ENCODE data around the gene CXorf49B.
"Not testable (repeated sequence)": the region's sequence is repeated elsewhere in the genome, so short reads cannot be mapped to it uniquely, and the experiment has no call there.

The CXorf49B gene

DNA sequence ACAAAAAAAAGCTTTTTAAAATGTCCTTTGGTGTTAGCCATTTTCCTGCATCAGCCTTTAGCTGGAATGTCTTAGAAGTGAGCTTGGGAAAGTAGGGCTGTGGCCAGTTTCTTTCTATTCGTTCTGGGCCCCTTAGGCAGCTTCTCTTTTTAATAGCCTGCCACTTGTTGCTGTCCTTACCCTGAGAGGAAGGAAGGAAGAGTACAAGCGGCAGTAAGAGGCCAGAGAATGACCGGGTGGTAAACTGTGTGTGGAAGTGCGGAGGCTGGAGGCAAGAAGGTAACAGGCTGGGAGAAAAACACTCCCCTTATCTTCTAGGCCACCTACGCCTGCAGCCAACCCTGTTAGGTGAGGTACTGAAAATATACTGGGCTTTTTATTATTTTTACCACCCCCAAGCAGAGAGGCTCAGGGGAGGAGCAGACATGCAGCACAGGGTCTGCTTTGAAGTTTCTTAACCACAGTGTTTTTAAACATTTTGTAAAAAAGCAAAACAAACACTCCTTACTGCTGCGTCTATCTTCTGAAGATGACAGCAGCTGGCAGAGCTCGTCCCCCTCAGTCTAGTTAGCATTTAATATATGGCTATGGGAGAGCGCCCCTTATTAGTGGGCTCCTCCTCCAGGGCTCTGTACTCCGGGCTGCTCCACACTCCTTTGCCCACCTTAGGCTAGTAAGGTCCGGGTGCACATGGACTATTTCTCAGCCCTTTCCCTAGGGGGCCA is 19.2 kb downstream of the CXorf49B start:
- not testable (repeated sequence) for H2BK120ac ChIP-seq (ENCODE audit: insufficient read depth, low read length, poor library complexity); H2BK12ac ChIP-seq (ENCODE audit: low read length); H3K18ac ChIP-seq (ENCODE audit: low read length); H3K9ac ChIP-seq (ENCODE audit: low read length); H2AFZ ChIP-seq (ENCODE audit: insufficient read depth, low read length, poor library complexity); H3K4me1 ChIP-seq (ENCODE audit: control insufficient read depth in 1 of 2, insufficient read depth in 2 of 2, low read length in 2 of 2); H3K27ac ChIP-seq (ENCODE audit: low read depth, low read length); DNase-seq; H3K79me1 ChIP-seq (ENCODE audit: low read length); H2AK5ac ChIP-seq (ENCODE audit: low read length); H4K12ac ChIP-seq (ENCODE audit: low read depth, low read length); H2BK5ac ChIP-seq (ENCODE audit: low read depth, low read length, poor library complexity); H3K23ac ChIP-seq (ENCODE audit: low read length); H3K36me3 ChIP-seq (ENCODE audit: control insufficient read depth in 1 of 2, insufficient read depth in 2 of 2, low read length in 2 of 2); H3K27me3 ChIP-seq (ENCODE audit: insufficient read depth, low read length); H3K4me3 ChIP-seq (ENCODE audit: low read depth, low read length); H4K8ac ChIP-seq (ENCODE audit: low read depth, low read length); H3K79me2 ChIP-seq (ENCODE audit: control insufficient read depth, insufficient read depth, low read length, poor library complexity); H4K91ac ChIP-seq (ENCODE audit: low read depth, low read length); H3K4ac ChIP-seq (ENCODE audit: low read depth, low read length); H3K14ac ChIP-seq (ENCODE audit: low read length); H3K9me3 ChIP-seq (ENCODE audit: insufficient read depth, low read depth, low read length); H3K4me2 ChIP-seq (ENCODE audit: low read length)
- WGBS (ENCODE audit: extremely low coverage, insufficient coverage, insufficient read length): no CpG with 5 or more reads among the region's 10 CpGs

DNA sequence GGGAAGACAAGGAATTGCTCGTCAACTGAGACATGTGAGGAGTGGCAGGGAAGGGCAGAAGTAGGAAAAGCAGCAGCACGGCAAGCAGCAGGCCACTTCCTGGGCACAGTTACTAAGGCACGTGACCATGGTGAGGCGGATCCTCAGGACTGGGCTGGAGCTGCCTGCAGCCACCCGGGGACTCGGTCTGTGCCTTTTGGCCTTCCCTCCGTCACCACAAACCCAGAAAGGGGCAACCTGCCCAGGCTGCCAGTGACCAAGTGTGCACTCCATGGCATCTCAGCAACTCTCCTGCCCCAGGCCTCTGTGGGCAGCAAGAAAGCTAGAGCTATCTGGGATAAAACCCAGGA is 19.8 kb downstream of the CXorf49B start:
- H3K18ac ChIP-seq (ENCODE audit: low read length); H2BK5ac ChIP-seq (ENCODE audit: low read depth, low read length, poor library complexity); H3K23ac ChIP-seq (ENCODE audit: low read length); H2AK5ac ChIP-seq (ENCODE audit: low read length); DNase-seq; H3K4me1 ChIP-seq (ENCODE audit: control insufficient read depth in 1 of 2, insufficient read depth in 2 of 2, low read length in 2 of 2); H3K27ac ChIP-seq (ENCODE audit: low read depth, low read length); H2BK12ac ChIP-seq (ENCODE audit: low read length); H3K79me2 ChIP-seq (ENCODE audit: control insufficient read depth, insufficient read depth, low read length, poor library complexity); H3K36me3 ChIP-seq (ENCODE audit: control insufficient read depth in 1 of 2, insufficient read depth in 2 of 2, low read length in 2 of 2); H3K14ac ChIP-seq (ENCODE audit: low read length); H4K12ac ChIP-seq (ENCODE audit: low read depth, low read length); H2AFZ ChIP-seq (ENCODE audit: insufficient read depth, low read length, poor library complexity); H2BK120ac ChIP-seq (ENCODE audit: insufficient read depth, low read length, poor library complexity); H3K27me3 ChIP-seq (ENCODE audit: insufficient read depth, low read length); H3K9ac ChIP-seq (ENCODE audit: low read length); H3K4me2 ChIP-seq (ENCODE audit: low read length); H4K91ac ChIP-seq (ENCODE audit: low read depth, low read length); H4K8ac ChIP-seq (ENCODE audit: low read depth, low read length); H3K4me3 ChIP-seq (ENCODE audit: low read depth, low read length); H3K79me1 ChIP-seq (ENCODE audit: low read length); H3K4ac ChIP-seq (ENCODE audit: low read depth, low read length); H3K9me3 ChIP-seq (ENCODE audit: insufficient read depth, low read depth, low read length): not testable (repeated sequence)
- WGBS (ENCODE audit: extremely low coverage, insufficient coverage, insufficient read length): no CpG with 5 or more reads among the region's 7 CpGs

DNA sequence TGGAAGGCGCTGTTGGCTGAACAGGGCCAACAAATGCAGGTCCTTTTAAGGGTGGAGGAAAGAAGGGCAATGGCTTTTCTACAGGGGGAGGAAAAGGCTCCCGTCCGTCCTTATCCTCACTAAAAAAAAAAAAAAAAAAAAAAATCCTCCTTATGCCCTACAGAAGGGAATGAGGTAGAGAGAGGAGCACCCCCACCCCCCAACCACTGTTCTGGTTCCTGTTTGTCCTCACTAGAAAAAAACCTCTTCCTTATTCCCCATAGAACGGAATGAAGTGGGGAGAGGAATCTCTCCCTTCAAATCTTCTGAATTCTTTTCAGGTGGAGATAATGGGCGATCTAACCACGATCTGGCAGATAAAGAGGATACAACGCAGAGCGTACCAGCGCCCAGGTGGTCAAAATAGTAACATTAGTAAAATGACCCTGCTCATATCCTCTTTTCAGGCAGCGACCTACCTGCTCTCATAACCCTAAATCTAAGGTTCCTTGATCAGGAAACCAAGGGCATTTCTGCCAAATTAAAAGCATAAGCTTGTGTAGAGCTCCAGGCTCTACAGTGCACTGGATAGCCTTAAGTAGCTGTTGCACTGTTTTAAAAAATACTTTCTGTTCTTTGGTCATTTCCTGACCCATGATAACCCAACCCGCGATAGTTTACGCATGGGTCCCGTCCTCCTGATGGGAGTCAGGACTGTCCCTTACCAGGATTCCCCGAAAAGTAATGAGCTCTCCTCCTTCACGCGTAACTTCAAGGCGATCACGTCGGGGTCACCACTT is 20.6 kb downstream of the CXorf49B start:
- not testable (repeated sequence) for H2BK5ac ChIP-seq (ENCODE audit: low read depth, low read length, poor library complexity); H3K79me1 ChIP-seq (ENCODE audit: low read length); H3K23ac ChIP-seq (ENCODE audit: low read length); H3K14ac ChIP-seq (ENCODE audit: low read length); H3K4ac ChIP-seq (ENCODE audit: low read depth, low read length); H2AFZ ChIP-seq (ENCODE audit: insufficient read depth, low read length, poor library complexity); H3K79me2 ChIP-seq (ENCODE audit: control insufficient read depth, insufficient read depth, low read length, poor library complexity); H2BK12ac ChIP-seq (ENCODE audit: low read length); H3K4me2 ChIP-seq (ENCODE audit: low read length); H4K8ac ChIP-seq (ENCODE audit: low read depth, low read length); H3K27me3 ChIP-seq (ENCODE audit: insufficient read depth, low read length); H3K27ac ChIP-seq (ENCODE audit: low read depth, low read length); H4K91ac ChIP-seq (ENCODE audit: low read depth, low read length); H3K18ac ChIP-seq (ENCODE audit: low read length); H4K12ac ChIP-seq (ENCODE audit: low read depth, low read length); H3K9me3 ChIP-seq (ENCODE audit: insufficient read depth, low read depth, low read length); H3K9ac ChIP-seq (ENCODE audit: low read length); H2BK120ac ChIP-seq (ENCODE audit: insufficient read depth, low read length, poor library complexity); H2AK5ac ChIP-seq (ENCODE audit: low read length); H3K36me3 ChIP-seq (ENCODE audit: control insufficient read depth in 1 of 2, insufficient read depth in 2 of 2, low read length in 2 of 2); H3K4me3 ChIP-seq (ENCODE audit: low read depth, low read length); DNase-seq; H3K4me1 ChIP-seq (ENCODE audit: control insufficient read depth in 1 of 2, insufficient read depth in 2 of 2, low read length in 2 of 2)
- no CpG with 5 or more reads among the region's 20 CpGs for WGBS (ENCODE audit: extremely low coverage, insufficient coverage, insufficient read length)

DNA sequence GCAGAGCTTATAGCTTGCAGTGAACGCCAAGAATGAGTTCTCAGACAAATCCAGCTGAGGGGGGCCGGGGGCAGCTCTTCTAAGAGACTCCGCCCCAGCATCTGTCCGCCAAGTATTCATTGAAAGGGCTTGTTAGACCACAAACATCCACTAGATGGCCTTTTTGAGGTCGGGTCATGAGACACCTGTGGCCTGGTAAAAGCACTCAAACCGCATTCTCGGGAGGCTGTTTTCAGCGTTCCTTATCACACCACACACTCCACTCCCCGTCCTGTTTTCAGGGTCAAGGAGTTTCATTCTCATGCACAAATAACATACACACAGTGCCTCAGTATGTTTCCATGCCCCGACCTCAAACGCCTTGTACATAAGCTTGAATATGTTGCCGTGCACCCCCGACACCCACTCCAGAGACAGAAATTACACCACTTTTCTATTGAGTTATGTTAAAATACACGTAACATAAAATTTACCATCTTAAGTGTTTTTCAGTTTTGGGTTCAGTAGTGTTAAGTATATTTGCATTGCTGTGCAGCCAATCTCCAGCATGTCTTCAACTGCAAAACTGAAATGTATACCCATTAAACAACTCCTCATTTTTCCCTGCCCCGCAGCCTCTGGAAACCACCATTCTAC is 21.3 kb downstream of the CXorf49B start:
- not testable (repeated sequence) for H4K91ac ChIP-seq (ENCODE audit: low read depth, low read length); H3K23ac ChIP-seq (ENCODE audit: low read length); H3K18ac ChIP-seq (ENCODE audit: low read length); H3K27me3 ChIP-seq (ENCODE audit: insufficient read depth, low read length); H2BK5ac ChIP-seq (ENCODE audit: low read depth, low read length, poor library complexity); H2AFZ ChIP-seq (ENCODE audit: insufficient read depth, low read length, poor library complexity); H2BK12ac ChIP-seq (ENCODE audit: low read length); DNase-seq; H3K36me3 ChIP-seq (ENCODE audit: control insufficient read depth in 1 of 2, insufficient read depth in 2 of 2, low read length in 2 of 2); H3K4me1 ChIP-seq (ENCODE audit: control insufficient read depth in 1 of 2, insufficient read depth in 2 of 2, low read length in 2 of 2); H3K9me3 ChIP-seq (ENCODE audit: insufficient read depth, low read depth, low read length); H2BK120ac ChIP-seq (ENCODE audit: insufficient read depth, low read length, poor library complexity); H3K4me3 ChIP-seq (ENCODE audit: low read depth, low read length); H4K8ac ChIP-seq (ENCODE audit: low read depth, low read length); H3K79me1 ChIP-seq (ENCODE audit: low read length); H3K4ac ChIP-seq (ENCODE audit: low read depth, low read length); H3K79me2 ChIP-seq (ENCODE audit: control insufficient read depth, insufficient read depth, low read length, poor library complexity); H3K14ac ChIP-seq (ENCODE audit: low read length); H2AK5ac ChIP-seq (ENCODE audit: low read length); H3K9ac ChIP-seq (ENCODE audit: low read length); H3K27ac ChIP-seq (ENCODE audit: low read depth, low read length); H3K4me2 ChIP-seq (ENCODE audit: low read length); H4K12ac ChIP-seq (ENCODE audit: low read depth, low read length)
- no CpG with 5 or more reads among the region's 15 CpGs for WGBS (ENCODE audit: extremely low coverage, insufficient coverage, insufficient read length)

Measured in trophoblast cell (in vitro differentiated cells and primary cell).